PFSK-1 (cell line): ENCODE results near the gene CREB1.
A peak's percentile ranks its signal among the peaks of the same experiment; 100 is the strongest.

Experiments used
- FOXP2 ChIP-seq: optimal IDR thresholded peaks from 2 replicates; pipeline ENCODE3; 2011; ENCODE audit warnings: borderline replicate concordance, control low read depth, inconsistent platforms; ENCODE audit not compliant: insufficient read depth; ENCODE audit errors: extremely low read length, extremely low read depth
- POLR2AphosphoS5 ChIP-seq: IDR thresholded peaks from 2 replicates; pipeline ENCODE4 v1.6.1; 2012; ENCODE audit warnings: low read depth, mild to moderate bottlenecking, control low read depth, low read length, moderate library complexity
- SIN3A ChIP-seq: IDR thresholded peaks from 2 replicates; pipeline ENCODE4 v1.6.1; 2012; ENCODE audit warnings: mild to moderate bottlenecking, low read length, moderate library complexity, borderline replicate concordance; ENCODE audit not compliant: insufficient read depth
- TAF1 ChIP-seq: IDR thresholded peaks from 2 replicates; pipeline ENCODE4 v1.6.1; 2012; ENCODE audit warnings: low read length, control low read depth, borderline replicate concordance; ENCODE audit not compliant: insufficient read depth
- TF ChIP-seq, protein P1 (sequence below), 2 experiments: IDR thresholded peaks; 2 replicates each; pipeline versions ENCODE4 v1.6.1 to v1.8.0; 2011 to 2012; ENCODE audit warnings: low read depth in 2 of 2, low read length in 2 of 2, control low read depth in 1 of 2, inconsistent platforms in 1 of 2, mild to moderate bottlenecking in 1 of 2, moderate library complexity in 1 of 2; ENCODE audit not compliant: insufficient read depth in 1 of 2

The CREB1 gene

GRCh38 chr2:207619764-207620203 is 90.0 kb downstream of the CREB1 start:
- no peak for TF ChIP-seq TAF1
- no peak for TF ChIP-seq FOXP2
- TF ChIP-seq POLR2AphosphoS5 = no peak
- TF ChIP-seq SIN3A = no peak

- TF ChIP-seq FOXP2 = no peak
- TF ChIP-seq SIN3A = no peak
- no peak for TF ChIP-seq TAF1
- TF ChIP-seq POLR2AphosphoS5 = no peak
- TF ChIP-seq, protein P1, sequence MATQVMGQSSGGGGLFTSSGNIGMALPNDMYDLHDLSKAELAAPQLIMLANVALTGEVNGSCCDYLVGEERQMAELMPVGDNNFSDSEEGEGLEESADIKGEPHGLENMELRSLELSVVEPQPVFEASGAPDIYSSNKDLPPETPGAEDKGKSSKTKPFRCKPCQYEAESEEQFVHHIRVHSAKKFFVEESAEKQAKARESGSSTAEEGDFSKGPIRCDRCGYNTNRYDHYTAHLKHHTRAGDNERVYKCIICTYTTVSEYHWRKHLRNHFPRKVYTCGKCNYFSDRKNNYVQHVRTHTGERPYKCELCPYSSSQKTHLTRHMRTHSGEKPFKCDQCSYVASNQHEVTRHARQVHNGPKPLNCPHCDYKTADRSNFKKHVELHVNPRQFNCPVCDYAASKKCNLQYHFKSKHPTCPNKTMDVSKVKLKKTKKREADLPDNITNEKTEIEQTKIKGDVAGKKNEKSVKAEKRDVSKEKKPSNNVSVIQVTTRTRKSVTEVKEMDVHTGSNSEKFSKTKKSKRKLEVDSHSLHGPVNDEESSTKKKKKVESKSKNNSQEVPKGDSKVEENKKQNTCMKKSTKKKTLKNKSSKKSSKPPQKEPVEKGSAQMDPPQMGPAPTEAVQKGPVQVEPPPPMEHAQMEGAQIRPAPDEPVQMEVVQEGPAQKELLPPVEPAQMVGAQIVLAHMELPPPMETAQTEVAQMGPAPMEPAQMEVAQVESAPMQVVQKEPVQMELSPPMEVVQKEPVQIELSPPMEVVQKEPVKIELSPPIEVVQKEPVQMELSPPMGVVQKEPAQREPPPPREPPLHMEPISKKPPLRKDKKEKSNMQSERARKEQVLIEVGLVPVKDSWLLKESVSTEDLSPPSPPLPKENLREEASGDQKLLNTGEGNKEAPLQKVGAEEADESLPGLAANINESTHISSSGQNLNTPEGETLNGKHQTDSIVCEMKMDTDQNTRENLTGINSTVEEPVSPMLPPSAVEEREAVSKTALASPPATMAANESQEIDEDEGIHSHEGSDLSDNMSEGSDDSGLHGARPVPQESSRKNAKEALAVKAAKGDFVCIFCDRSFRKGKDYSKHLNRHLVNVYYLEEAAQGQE (IDR thresholded peaks at IDR 0.05; ENCODE audit: insufficient read depth in 1 of 2, low read depth in 2 of 2, low read length in 2 of 2) = no peak
These were observed 91.8 kb downstream of the CREB1 start for GRCh38 chr2:207621501-207622039.

- TF ChIP-seq POLR2AphosphoS5 (peak; percentile 60; the same call in 1 of the 2 replicates), FOXP2 (no peak), SIN3A (peak; percentile 16; the same call in 1 of the 2 replicates), TAF1 (0 out of 2 replicates have a peak, but pooled peaks have one; percentile 61)
- TF ChIP-seq, protein P1 (IDR thresholded peaks at IDR 0.05; ENCODE audit: insufficient read depth in 1 of 2, low read depth in 2 of 2, low read length in 2 of 2) = 0 out of 4 replicates have a peak, but pooled peaks have one; percentile 26 to 51
These were observed 94.6 kb downstream of the CREB1 start for GRCh38 chr2:207624185-207625013.

GRCh38 chr2:207625014-207625907 is 95.5 kb downstream of the CREB1 start, which contains the start of gene METTL21A:
METTL21A (minus strand) TSS chr2:207625394; CDS start chr2:207624375, 1,019 bp downstream.
- TF ChIP-seq FOXP2 (peak; percentile 58), TAF1 (0 out of 2 replicates have a peak, but pooled peaks have one; percentile 35), SIN3A (no peak), POLR2AphosphoS5 (peak; percentile 41; the same call in 1 of the 2 replicates)
- TF ChIP-seq, protein P1 (IDR thresholded peaks at IDR 0.05; ENCODE audit: insufficient read depth in 1 of 2, low read depth in 2 of 2, low read length in 2 of 2) = no peak

- TF ChIP-seq FOXP2 = no peak
- no peak for TF ChIP-seq POLR2AphosphoS5
- no peak for TF ChIP-seq TAF1
- TF ChIP-seq, protein P1 (IDR thresholded peaks at IDR 0.05; ENCODE audit: insufficient read depth in 1 of 2, low read depth in 2 of 2, low read length in 2 of 2) = no peak
- TF ChIP-seq SIN3A = no peak
These were observed 99.8 kb downstream of the CREB1 start for GRCh38 chr2:207629553-207629952.
